Measurements from ENCODE around the gene RNU2-1. TPM values are rescaled to one million over a fixed set of nuclear protein-coding genes. Genes with fewer than 3 reads are reported as not detected.
A peak's percentile ranks its signal among the peaks of the same experiment; 100 is the strongest.
"Not testable (repeated sequence)": the region's sequence is repeated elsewhere in the genome, so short reads cannot be mapped to it uniquely, and the experiment has no call there.

RNU2-1 gene
- total RNA-seq, 8 experiments from 2014 or later, result not detected

DNA sequence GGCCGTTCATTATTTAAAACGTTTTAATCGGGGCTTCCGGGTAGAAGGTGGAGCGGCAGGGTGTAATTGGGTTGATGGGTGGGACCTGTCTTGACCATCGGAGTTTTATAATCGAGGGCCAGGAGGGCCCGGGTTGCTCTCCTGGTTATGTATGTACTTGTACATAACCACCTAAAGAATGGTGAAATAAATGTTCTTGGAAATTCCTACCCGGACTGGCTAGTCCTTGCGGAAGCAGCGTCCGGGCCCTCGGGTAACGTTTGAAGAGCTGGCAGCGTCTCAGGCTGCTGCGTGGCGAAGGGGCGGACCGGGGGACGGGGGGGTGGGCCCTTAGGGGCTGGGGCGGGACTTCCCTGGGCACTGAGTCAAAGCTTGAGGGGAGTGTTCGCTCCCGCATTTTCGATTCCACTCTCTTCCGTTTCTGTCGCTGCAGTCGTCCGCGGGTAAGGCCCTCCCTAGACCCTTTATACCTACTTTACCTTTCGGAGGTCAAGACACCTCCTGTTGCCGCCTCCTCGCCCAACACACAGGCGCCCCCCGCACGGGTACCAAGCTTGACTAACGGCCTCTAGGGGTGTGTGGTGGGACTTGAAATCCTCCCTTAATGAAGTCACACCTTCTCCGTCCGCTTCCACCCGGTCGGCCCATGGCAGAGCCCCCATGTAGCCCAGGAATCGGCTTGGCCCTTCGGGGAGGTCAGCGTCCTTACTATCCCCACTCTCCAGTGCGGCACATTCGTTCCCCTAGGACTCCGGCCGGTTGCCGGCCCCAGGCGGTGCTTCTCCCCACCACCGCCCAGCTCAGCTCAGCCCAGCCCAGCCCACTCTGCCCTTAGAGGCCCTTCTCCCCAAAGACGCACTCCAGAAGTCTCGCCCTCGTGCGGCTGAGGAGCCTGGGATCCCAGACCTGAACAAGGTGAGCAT, 22.0 kb downstream of the RNU2-1 start, which contains the start of gene TMEM106A:
Gene TMEM106A (plus strand): TSS at position 396 of the 923 bp plus-strand sequence. CDS start 1,167 bp downstream, outside the sequence.
- in situ Hi-C loops (cut with MboI; ENCODE audit: low pct_unique_long_range_greater_than_20kb in 2 of 9, low sequenced_read_pairs in 9 of 9, unreplicated experiment in 9 of 9), result loop anchor here in 2 of 9 experiments (25.0 kb wide), 1 partner anchor 101 kb away; no protein-coding TSS in a partner anchor
- H3K4me1 ChIP-seq (replicated peaks in 1 of 2), result no peaks in the 10 kb centered on the region
- H3K4me3 ChIP-seq, result peak within 1 kb of the TSS in 2 of 5 donors; percentile 14 to 37
- 0 to 13% (median 7%) methylated on average over 3 to 10 of the region's 54 CpGs; no CpG with 5 or more reads in 1 of the 10 experiments for WGBS, 10 experiments
- ATAC-seq (replicated peaks in 6 of 8), result peak; percentile 41 to 90 (median 82)
- H3K27ac ChIP-seq, result no peak within 1 kb of the TSS

- H3K4me3 ChIP-seq, result peak overlapping the region in 2 of 5 donors; percentile 14 to 37
- WGBS, 10 experiments, result 17 to 100% (median 44%) methylated on average over 1 to 2 of the region's 2 CpGs; no CpG with 5 or more reads in 2 of the 10 experiments
- in situ Hi-C loops (cut with MboI; ENCODE audit: low pct_unique_long_range_greater_than_20kb in 2 of 9, low sequenced_read_pairs in 9 of 9, unreplicated experiment in 9 of 9), result loop anchor here in 2 of 9 experiments (25.0 kb wide), 1 partner anchor 101 kb away; no protein-coding TSS in a partner anchor
- H3K4me1 ChIP-seq (replicated peaks in 1 of 2), result no peaks in the 10 kb centered on the region
- no peak for ATAC-seq (replicated peaks in 6 of 8)
- H3K27ac ChIP-seq, result no peak overlapping the region
Measured at GRCh38 chr17:43211123-43211479, 22.7 kb downstream of the RNU2-1 start.

DNA sequence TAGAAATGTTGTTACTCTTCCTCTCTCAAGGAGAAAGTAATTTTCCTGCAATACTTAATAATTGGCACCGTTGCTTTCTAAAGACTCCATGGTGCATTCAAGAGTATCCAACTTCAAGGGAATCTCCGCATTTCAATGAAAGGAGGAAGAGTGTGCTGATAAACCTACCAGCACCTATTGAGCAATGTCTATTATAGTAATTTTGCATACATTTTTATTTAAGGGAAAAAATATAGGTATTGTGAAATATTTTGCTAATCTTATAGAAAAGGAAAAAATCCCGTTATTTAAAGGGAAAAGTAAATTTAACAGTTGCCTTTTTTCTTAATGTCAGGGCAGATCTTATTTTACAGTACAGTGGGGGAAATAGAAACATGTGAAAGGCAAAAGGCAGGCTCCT, 23.2 kb downstream of the RNU2-1 start:
- no peak for ATAC-seq (replicated peaks in 6 of 8)
- no peaks in the 10 kb centered on the region for H3K4me1 ChIP-seq (replicated peaks in 1 of 2)
- 39 to 98% (median 89%) methylated on average over 2 to 3 of the region's 3 CpGs for WGBS, 10 experiments
- in situ Hi-C loops (cut with MboI; ENCODE audit: low pct_unique_long_range_greater_than_20kb in 2 of 9, low sequenced_read_pairs in 9 of 9, unreplicated experiment in 9 of 9), result loop anchor here in 2 of 9 experiments (25.0 kb wide), 1 partner anchor 102 kb away; no protein-coding TSS in a partner anchor
- H3K27ac ChIP-seq, result no peak overlapping the region
- H3K4me3 ChIP-seq, result no peak overlapping the region

DNA sequence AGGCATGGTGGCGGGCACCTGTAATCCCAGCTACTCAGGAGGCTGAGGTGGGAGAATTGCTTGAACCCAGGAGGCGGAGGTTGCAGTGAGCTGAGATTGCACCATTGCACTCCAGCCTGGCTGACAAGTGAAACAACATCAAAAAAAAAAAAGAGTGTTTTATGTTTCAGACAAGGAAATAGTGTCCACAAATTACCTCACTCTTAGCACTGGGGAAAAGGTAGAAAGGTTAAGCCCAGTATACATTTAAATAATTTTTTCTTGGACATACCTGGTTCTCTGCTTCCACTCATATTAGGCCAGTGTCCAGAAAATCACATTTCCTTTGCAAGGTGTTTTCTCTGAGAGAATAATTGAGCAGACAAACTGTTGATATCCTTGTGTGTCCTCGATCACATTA, 30.8 kb downstream of the RNU2-1 start:
- in situ Hi-C loops (cut with MboI; ENCODE audit: low pct_unique_long_range_greater_than_20kb in 2 of 9, low sequenced_read_pairs in 9 of 9, unreplicated experiment in 9 of 9), result loop anchor here in 2 of 9 experiments (25.0 kb wide), 1 partner anchor 109 kb away; no protein-coding TSS in a partner anchor
- H3K4me1 ChIP-seq (replicated peaks in 1 of 2), result not testable (repeated sequence)

DNA sequence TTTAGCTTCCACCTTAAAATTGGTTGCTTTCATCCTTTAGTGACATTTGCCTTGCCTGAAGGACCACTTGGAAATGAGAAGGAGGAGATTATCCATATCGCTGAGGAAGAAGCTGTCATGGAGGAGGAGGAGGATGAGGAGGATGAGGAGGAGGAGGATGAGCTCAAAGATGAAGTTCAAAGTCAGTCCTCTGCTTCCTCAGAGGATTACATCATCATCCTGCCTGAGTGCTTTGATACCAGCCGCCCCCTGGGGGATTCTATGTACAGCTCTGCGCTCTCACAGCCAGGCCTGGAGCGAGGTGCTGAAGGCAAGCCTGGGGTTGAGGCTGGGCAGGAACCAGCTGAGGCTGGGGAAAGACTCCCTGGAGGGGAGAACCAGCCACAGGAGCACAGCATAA, 33.6 kb downstream of the RNU2-1 start:
- peak in 3 of 8 experiments; percentile 18 to 26 (median 22) for ATAC-seq (replicated peaks in 6 of 8)
- in situ Hi-C loops (cut with MboI; ENCODE audit: low pct_unique_long_range_greater_than_20kb in 2 of 9, low sequenced_read_pairs in 9 of 9, unreplicated experiment in 9 of 9), result loop anchor here in 2 of 9 experiments (25.0 kb wide), 1 partner anchor 112 kb away; no protein-coding TSS in a partner anchor
- WGBS, 10 experiments, result 86 to 100% (median 100%) methylated on average over 1 of the region's 4 CpGs; no CpG with 5 or more reads in 7 of the 10 experiments
- Histone ChIP-seq H3K4me1 (replicated peaks in 1 of 2) (no peaks in the 10 kb centered on the region), H3K4me3 (no peak overlapping the region), H3K27ac (no peak overlapping the region)

More for the DNA sequence above, 30.8 kb downstream of the RNU2-1 start:
- 83 to 100% (median 92%) methylated on average over 1 to 2 of the region's 3 CpGs; no CpG with 5 or more reads in 4 of the 10 experiments for WGBS, 10 experiments
- ATAC-seq (replicated peaks in 6 of 8); H3K4me3 ChIP-seq; H3K27ac ChIP-seq: not testable (repeated sequence)

GRCh38 chr17:43199633-43200032, 34.1 kb downstream of the RNU2-1 start:
- no peak overlapping the region for H3K4me3 ChIP-seq
- 86 to 100% (median 100%) methylated on average over 2 of the region's 2 CpGs; no CpG with 5 or more reads in 7 of the 10 experiments for WGBS, 10 experiments
- H3K27ac ChIP-seq, result no peak overlapping the region
- in situ Hi-C loops (cut with MboI; ENCODE audit: low pct_unique_long_range_greater_than_20kb in 2 of 9, low sequenced_read_pairs in 9 of 9, unreplicated experiment in 9 of 9), result loop anchor here in 2 of 9 experiments (25.0 kb wide), 1 partner anchor 113 kb away; no protein-coding TSS in a partner anchor
- no peaks in the 10 kb centered on the region for H3K4me1 ChIP-seq (replicated peaks in 1 of 2)
- no peak for ATAC-seq (replicated peaks in 6 of 8)

DNA sequence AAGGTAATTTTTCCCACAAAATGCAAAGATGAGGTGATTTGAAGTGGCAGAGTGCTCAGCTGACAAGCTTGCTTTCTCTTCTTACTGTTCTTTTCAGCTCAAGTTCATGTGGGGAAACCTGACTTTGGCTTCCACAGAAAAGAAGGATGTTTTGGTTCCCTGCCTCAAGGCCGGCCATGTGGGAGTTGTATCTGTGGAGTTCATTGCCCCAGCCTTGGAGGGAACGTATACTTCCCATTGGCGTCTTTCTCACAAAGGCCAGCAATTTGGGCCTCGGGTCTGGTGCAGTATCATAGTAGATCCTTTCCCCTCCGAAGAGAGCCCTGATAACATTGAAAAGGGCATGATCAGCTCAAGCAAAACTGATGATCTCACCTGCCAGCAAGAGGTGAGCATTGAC, 40.5 kb downstream of the RNU2-1 start:
- in situ Hi-C loops (cut with MboI; ENCODE audit: low pct_unique_long_range_greater_than_20kb in 2 of 9, low sequenced_read_pairs in 9 of 9, unreplicated experiment in 9 of 9), result no loop called here
- ATAC-seq (replicated peaks in 6 of 8), result no peak
- WGBS, 10 experiments, result 81 to 100% (median 86%) methylated on average over 2 to 4 of the region's 5 CpGs; no CpG with 5 or more reads in 4 of the 10 experiments

DNA sequence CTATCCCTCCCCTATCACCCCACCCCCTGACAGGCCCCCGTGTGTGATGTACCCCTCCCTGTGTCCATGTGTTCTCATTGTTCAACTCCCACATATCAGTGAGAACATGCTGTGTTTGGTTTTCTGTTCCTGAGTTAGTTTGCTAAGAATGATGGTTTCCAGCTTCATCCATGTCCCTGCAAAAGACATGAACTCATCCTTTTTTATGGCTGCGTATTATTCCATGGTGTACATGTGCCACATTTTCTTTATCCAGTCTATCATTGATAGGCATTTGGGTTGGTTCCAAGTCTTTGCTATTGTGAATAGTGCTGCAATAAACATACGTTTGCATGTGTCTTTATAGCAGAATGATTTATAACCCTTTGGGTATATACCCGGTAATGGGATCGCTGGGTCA, 47.1 kb downstream of the RNU2-1 start:
- H3K4me3 ChIP-seq; H3K4me1 ChIP-seq (replicated peaks in 1 of 2); ATAC-seq (replicated peaks in 6 of 8); in situ Hi-C loops (cut with MboI; ENCODE audit: low pct_unique_long_range_greater_than_20kb in 2 of 9, low sequenced_read_pairs in 9 of 9, unreplicated experiment in 9 of 9); H3K27ac ChIP-seq: not testable (repeated sequence)
- 90 to 100% (median 93%) methylated on average over 2 to 4 of the region's 5 CpGs; no CpG with 5 or more reads in 3 of the 10 experiments for WGBS, 10 experiments

More for the DNA sequence above, 40.5 kb downstream of the RNU2-1 start:
- no peak overlapping the region for H3K4me3 ChIP-seq
- no peaks in the 10 kb centered on the region for H3K4me1 ChIP-seq (replicated peaks in 1 of 2)
- no peak overlapping the region for H3K27ac ChIP-seq

DNA sequence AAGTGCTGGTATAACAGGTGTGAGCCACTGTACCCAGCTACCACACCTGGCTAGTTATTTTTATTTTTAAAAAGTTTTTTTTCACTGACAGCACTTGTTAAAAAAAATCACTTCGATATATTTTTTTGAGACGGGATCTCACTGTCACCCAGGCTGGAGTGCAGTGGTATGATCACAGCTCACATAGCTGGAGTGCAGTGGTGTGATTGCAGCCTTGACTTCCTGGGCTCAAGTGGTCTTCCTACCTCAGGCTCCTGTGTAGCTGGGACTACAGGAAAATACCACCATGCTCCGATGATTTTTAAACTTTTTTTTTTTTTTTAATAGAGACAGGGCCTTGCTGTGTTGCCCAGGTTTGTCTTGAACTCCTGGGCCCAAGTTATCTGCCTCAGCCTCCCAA, 49.9 kb downstream of the RNU2-1 start:
- in situ Hi-C loops (cut with MboI; ENCODE audit: low pct_unique_long_range_greater_than_20kb in 2 of 9, low sequenced_read_pairs in 9 of 9, unreplicated experiment in 9 of 9), result no loop called here
- Histone ChIP-seq H3K4me3 (no peak overlapping the region), H3K27ac (no peak overlapping the region), H3K4me1 (replicated peaks in 1 of 2) (no peaks in the 10 kb centered on the region)
- WGBS, 10 experiments, result 63 to 100% (median 91%) methylated on average over 1 to 3 of the region's 3 CpGs; no CpG with 5 or more reads in 2 of the 10 experiments
- ATAC-seq (replicated peaks in 6 of 8), result no peak

Other genes with a start within 250 kb of the RNU2-1 start
- gene RPL27, start 235.6 kb downstream of the RNU2-1 start, total RNA-seq, result 1,000 to 10,000 TPM; 1,328 to 3,262 (median 2,235) TPM
- 10 to 100 TPM in 4 of 8 experiments, 1 to 10 TPM in 1, under 1 TPM in 2, not detected in 1; 0.76 to 57.9 (median 10.7) TPM for gene IFI35, start 227.2 kb downstream of the RNU2-1 start, total RNA-seq
- gene VAT1, start 211.6 kb downstream of the RNU2-1 start, total RNA-seq, result 100 to 1,000 TPM in 7 of 8 experiments, 10 to 100 TPM in 1; 42.9 to 426 (median 125) TPM
- gene RND2, start 208.7 kb downstream of the RNU2-1 start, total RNA-seq, result 10 to 100 TPM in 5 of 8 experiments, 1 to 10 TPM in 2, under 1 TPM in 1; 0.66 to 27.3 (median 19.9) TPM
- gene BRCA1, start 108.6 kb downstream of the RNU2-1 start, total RNA-seq, result 10 to 100 TPM in 3 of 8 experiments, 1 to 10 TPM in 5; 3.2 to 30.0 (median 6.9) TPM
- 100 to 1,000 TPM in 1 of 8 experiments, 10 to 100 TPM in 7; 49.7 to 135 (median 72.0) TPM for gene NBR1, start 62.8 kb downstream of the RNU2-1 start, total RNA-seq
- gene TMEM106A, start 22.1 kb downstream of the RNU2-1 start, total RNA-seq, result 1 to 10 TPM in 4 of 8 experiments, under 1 TPM in 4; 0.27 to 7.8 (median 0.95) TPM
- gene CCDC200, start 5.4 kb downstream of the RNU2-1 start, total RNA-seq, result 1 to 10 TPM in 7 of 8 experiments, under 1 TPM in 1; 0.16 to 7.7 (median 2.2) TPM
- gene ARL4D, start 165.0 kb upstream of the RNU2-1 start, total RNA-seq, result 10 to 100 TPM in 4 of 8 experiments, 1 to 10 TPM in 4; 3.9 to 37.7 (median 10.9) TPM
- gene DHX8, start 250.0 kb upstream of the RNU2-1 start, total RNA-seq, result 10 to 100 TPM; 16.9 to 54.2 (median 33.9) TPM

Measured in motor neuron (in vitro differentiated cells).